ENCODE measurements around the gene PLPP3. TPM values are rescaled to one million over a fixed set of nuclear protein-coding genes. Genes with fewer than 3 reads are reported as not detected.

PLPP3 gene
- total RNA-seq, 2 donors from 2014 or later: 164 to 271 TPM

GRCh38 chr1:56525489-56526041 lies 53.8 kb downstream of the PLPP3 start:
- Histone ChIP-seq H3K27ac (no peak overlapping the region), H3K27me3 (replicated peaks; ENCODE audit: insufficient read depth) (no peaks in the 10 kb centered on the region), H3K36me3 (peaks cover 11% of the 10 kb centered on the region), H3K4me1 (ENCODE audit: control insufficient read depth in 1 of 2, low read depth in 2 of 2) (peaks cover 20 to 39% of the 10 kb centered on the region in 2 donors), H3K9me3 (no peaks in the 10 kb centered on the region), H3K4me3 (no peak overlapping the region)
- TF ChIP-seq CTCF (IDR thresholded peaks at IDR 0.05): no peak
- ATAC-seq (ENCODE audit: insufficient number of reproducible peaks, low FRiP score, low read depth): no peak
- DNase-seq (ENCODE audit: low spot score): no peak

- ATAC-seq (ENCODE audit: insufficient number of reproducible peaks, low FRiP score, low read depth) (no peak), DNase-seq (ENCODE audit: low spot score) (no peak)
- no peaks in the 10 kb centered on the region for H3K27me3 ChIP-seq (replicated peaks; ENCODE audit: insufficient read depth)
- H3K4me3 ChIP-seq: no peak overlapping the region
- H3K36me3 ChIP-seq: peaks cover 11% of the 10 kb centered on the region
- H3K27ac ChIP-seq: no peak overlapping the region
- TF ChIP-seq CTCF (IDR thresholded peaks at IDR 0.05): no peak
- peaks cover 20 to 39% of the 10 kb centered on the region in 2 donors for H3K4me1 ChIP-seq (ENCODE audit: control insufficient read depth in 1 of 2, low read depth in 2 of 2)
- no peaks in the 10 kb centered on the region for H3K9me3 ChIP-seq
Measured at GRCh38 chr1:56524263-56524662, 55.1 kb downstream of the PLPP3 start.

GRCh38 chr1:56522680-56523079 lies 56.7 kb downstream of the PLPP3 start:
- H3K4me1 ChIP-seq (ENCODE audit: control insufficient read depth in 1 of 2, low read depth in 2 of 2): peaks cover 11 to 23% of the 10 kb centered on the region in 2 donors
- H3K4me3 ChIP-seq: no peak overlapping the region
- H3K9me3 ChIP-seq: no peaks in the 10 kb centered on the region
- no peak for ATAC-seq (ENCODE audit: insufficient number of reproducible peaks, low FRiP score, low read depth)
- H3K27ac ChIP-seq: no peak overlapping the region
- no peak for TF ChIP-seq CTCF (IDR thresholded peaks at IDR 0.05)
- H3K36me3 ChIP-seq: peaks cover 11% of the 10 kb centered on the region
- no peaks in the 10 kb centered on the region for H3K27me3 ChIP-seq (replicated peaks; ENCODE audit: insufficient read depth)
- DNase-seq (ENCODE audit: low spot score): no peak

- Histone ChIP-seq H3K36me3 (peaks cover 11% of the 10 kb centered on the region), H3K9me3 (no peaks in the 10 kb centered on the region), H3K4me1 (ENCODE audit: control insufficient read depth in 1 of 2, low read depth in 2 of 2) (peaks cover 0 to 10% of the 10 kb centered on the region in 2 donors), H3K27me3 (replicated peaks; ENCODE audit: insufficient read depth) (no peaks in the 10 kb centered on the region), H3K27ac (no peak overlapping the region), H3K4me3 (no peak overlapping the region)
- ATAC-seq (ENCODE audit: insufficient number of reproducible peaks, low FRiP score, low read depth): no peak
- DNase-seq (ENCODE audit: low spot score): no peak
- no peak for TF ChIP-seq CTCF (IDR thresholded peaks at IDR 0.05)
Measured at GRCh38 chr1:56520016-56520601, 59.3 kb downstream of the PLPP3 start.

- DNase-seq (ENCODE audit: low spot score) (no peak), ATAC-seq (ENCODE audit: insufficient number of reproducible peaks, low FRiP score, low read depth) (no peak)
- Histone ChIP-seq H3K27ac (no peak overlapping the region), H3K4me1 (ENCODE audit: control insufficient read depth in 1 of 2, low read depth in 2 of 2) (peaks cover 0 to 4% of the 10 kb centered on the region in 2 donors), H3K36me3 (peaks cover 9% of the 10 kb centered on the region), H3K4me3 (no peak overlapping the region), H3K9me3 (no peaks in the 10 kb centered on the region), H3K27me3 (replicated peaks; ENCODE audit: insufficient read depth) (no peaks in the 10 kb centered on the region)
- no peak for TF ChIP-seq CTCF (IDR thresholded peaks at IDR 0.05)
Measured at GRCh38 chr1:56517404-56518130, 61.8 kb downstream of the PLPP3 start.

All from thoracic aorta (tissue), 2 donors.